DND-41 (cell line): ENCODE data around the gene PTPRN2.

Experiments
- ATAC-seq: fragments of 200-7000 bp; cut with Tn5 transposase; 3 replicates; pipeline ENCODE4 v1.9.1; 2021; ENCODE audit warnings: low read depth; ENCODE audit not compliant: insufficient read depth
- DNase-seq: peaks from one replicate; pipeline ENCODE4 v3.0.0-alpha.2; 2020
- H2AFZ ChIP-seq: 2 replicates; pipeline ENCODE4 v1.6.0; 2012; ENCODE audit warnings: low read depth, low read length
- H3K27ac ChIP-seq: 2 replicates; pipeline ENCODE4 v1.5.1; 2012; ENCODE audit warnings: low read length, inconsistent platforms
- H3K27me3 ChIP-seq: fragments of 200-600 bp; sonication (generic); 2 replicates; pipeline ENCODE4 v1.6.0; 2012; ENCODE audit warnings: low read length, mild to moderate bottlenecking, inconsistent platforms; ENCODE audit not compliant: insufficient read depth, poor library complexity
- H3K36me3 ChIP-seq: 2 replicates; pipeline ENCODE4 v1.5.1; 2012; ENCODE audit warnings: low read length, inconsistent platforms; ENCODE audit not compliant: insufficient read depth
- H3K4me1 ChIP-seq: 2 replicates; pipeline ENCODE4 v1.5.1; 2012; ENCODE audit warnings: mild to moderate bottlenecking, low read length; ENCODE audit not compliant: insufficient read depth
- H3K4me2 ChIP-seq: 2 replicates; pipeline ENCODE4 v1.6.0; 2012; ENCODE audit warnings: mild to moderate bottlenecking, moderate library complexity, low read length, inconsistent platforms; ENCODE audit not compliant: insufficient read depth
- H3K4me3 ChIP-seq, 2 experiments: fragments of 200-600 bp in 1 of 2; shearing (Covaris generic) in 1 of 2; 2 replicates each; pipeline ENCODE4 v1.5.1; 2012 to 2016; ENCODE audit warnings: inconsistent platforms in 2 of 2, low read length in 2 of 2, mild to moderate bottlenecking in 2 of 2, low read depth in 1 of 2, moderate library complexity in 1 of 2
- H3K79me2 ChIP-seq: 2 replicates; pipeline ENCODE4 v1.6.0; 2012; ENCODE audit warnings: low read length, inconsistent platforms; ENCODE audit not compliant: insufficient read depth
- H3K9ac ChIP-seq: 2 replicates; pipeline ENCODE4 v1.6.0; 2012; ENCODE audit warnings: low read depth, mild to moderate bottlenecking, inconsistent platforms, low read length, moderate library complexity
- H3K9me3 ChIP-seq: 2 replicates; pipeline ENCODE4 v1.5.1; 2012; ENCODE audit warnings: low read length, moderate library complexity, mild to moderate bottlenecking, inconsistent platforms; ENCODE audit not compliant: insufficient read depth, severe bottlenecking
- H4K20me1 ChIP-seq: 2 replicates; pipeline ENCODE4 v1.6.0; 2012; ENCODE audit warnings: low read length; ENCODE audit not compliant: insufficient read depth
- EZH2 ChIP-seq: IDR thresholded peaks from 3 replicates; pipeline ENCODE4 v1.6.1; 2012; ENCODE audit warnings: borderline replicate concordance, low read depth, mild to moderate bottlenecking, moderate library complexity, low read length, inconsistent platforms; ENCODE audit not compliant: severe bottlenecking
- TF ChIP-seq, protein P1 (sequence below): IDR thresholded peaks from 2 replicates; pipeline ENCODE4 v1.5.1; 2012; ENCODE audit warnings: borderline replicate concordance, low read length, moderate library complexity, mild to moderate bottlenecking; ENCODE audit not compliant: poor library complexity, severe bottlenecking; ENCODE audit errors: extremely low read depth

The PTPRN2 gene

DNA sequence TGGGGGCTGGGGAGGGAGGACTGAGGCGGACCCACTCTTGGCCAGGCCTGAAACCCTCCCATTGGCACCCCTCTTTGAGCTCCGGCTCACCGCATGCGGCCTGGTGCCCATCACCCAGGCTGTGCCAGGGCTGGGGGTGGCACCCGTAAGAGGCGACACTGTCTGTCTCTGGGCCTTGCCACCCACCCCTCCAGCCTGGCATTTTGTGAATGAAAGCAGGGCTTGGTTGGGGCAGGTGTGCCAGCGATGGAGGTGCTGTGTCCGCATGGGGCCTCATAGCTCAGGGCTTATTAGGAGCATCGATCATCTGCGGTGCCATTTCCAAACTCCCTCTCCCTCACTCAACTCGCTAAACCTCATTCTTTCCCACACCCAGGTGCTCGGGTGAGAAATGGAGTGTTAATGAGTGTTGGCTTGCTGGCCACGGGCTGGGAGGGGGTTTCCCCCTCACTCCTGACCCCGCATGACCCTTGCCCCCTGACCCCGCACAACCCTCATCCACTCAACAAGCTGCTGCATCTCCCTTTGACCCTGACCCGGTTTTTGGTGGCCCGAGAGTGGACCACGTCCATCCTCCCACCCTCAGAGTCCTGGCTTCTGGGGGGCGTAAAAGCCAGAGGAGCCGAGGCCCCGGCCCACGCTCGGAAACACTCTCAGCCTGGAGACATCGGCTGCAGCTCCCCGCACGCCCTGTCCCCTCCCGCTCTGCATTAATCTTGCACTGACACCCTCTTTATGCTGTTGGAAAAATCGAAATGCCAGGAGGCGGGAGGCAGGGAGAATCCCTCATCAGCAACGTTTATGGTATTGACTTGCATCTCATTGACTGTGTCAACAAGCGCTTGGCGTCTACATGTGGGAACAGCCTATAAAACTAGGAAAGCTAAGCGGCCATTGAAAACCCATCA, 1089.6 kb downstream of the PTPRN2 start:
- ATAC-seq, result no peak
- H3K36me3 ChIP-seq, result no peaks in the 10 kb centered on the region
- H2AFZ ChIP-seq, result no peak overlapping the region
- H3K9me3 ChIP-seq, result no peaks in the 10 kb centered on the region
- no peak overlapping the region for H3K4me2 ChIP-seq
- H3K27ac ChIP-seq, result no peak overlapping the region
- DNase-seq, result no peak
- no peaks in the 10 kb centered on the region for H4K20me1 ChIP-seq
- H3K27me3 ChIP-seq, result no peaks in the 10 kb centered on the region
- TF ChIP-seq, protein P1, sequence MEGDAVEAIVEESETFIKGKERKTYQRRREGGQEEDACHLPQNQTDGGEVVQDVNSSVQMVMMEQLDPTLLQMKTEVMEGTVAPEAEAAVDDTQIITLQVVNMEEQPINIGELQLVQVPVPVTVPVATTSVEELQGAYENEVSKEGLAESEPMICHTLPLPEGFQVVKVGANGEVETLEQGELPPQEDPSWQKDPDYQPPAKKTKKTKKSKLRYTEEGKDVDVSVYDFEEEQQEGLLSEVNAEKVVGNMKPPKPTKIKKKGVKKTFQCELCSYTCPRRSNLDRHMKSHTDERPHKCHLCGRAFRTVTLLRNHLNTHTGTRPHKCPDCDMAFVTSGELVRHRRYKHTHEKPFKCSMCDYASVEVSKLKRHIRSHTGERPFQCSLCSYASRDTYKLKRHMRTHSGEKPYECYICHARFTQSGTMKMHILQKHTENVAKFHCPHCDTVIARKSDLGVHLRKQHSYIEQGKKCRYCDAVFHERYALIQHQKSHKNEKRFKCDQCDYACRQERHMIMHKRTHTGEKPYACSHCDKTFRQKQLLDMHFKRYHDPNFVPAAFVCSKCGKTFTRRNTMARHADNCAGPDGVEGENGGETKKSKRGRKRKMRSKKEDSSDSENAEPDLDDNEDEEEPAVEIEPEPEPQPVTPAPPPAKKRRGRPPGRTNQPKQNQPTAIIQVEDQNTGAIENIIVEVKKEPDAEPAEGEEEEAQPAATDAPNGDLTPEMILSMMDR, result no peak
- no peak for TF ChIP-seq EZH2
- no peaks in the 10 kb centered on the region for H3K79me2 ChIP-seq
- H3K4me1 ChIP-seq, result peaks cover 5% of the 10 kb centered on the region; the same call in 1 of the 2 replicates
- H3K4me3 ChIP-seq, result no peak overlapping the region
- no peak overlapping the region for H3K9ac ChIP-seq

DNA sequence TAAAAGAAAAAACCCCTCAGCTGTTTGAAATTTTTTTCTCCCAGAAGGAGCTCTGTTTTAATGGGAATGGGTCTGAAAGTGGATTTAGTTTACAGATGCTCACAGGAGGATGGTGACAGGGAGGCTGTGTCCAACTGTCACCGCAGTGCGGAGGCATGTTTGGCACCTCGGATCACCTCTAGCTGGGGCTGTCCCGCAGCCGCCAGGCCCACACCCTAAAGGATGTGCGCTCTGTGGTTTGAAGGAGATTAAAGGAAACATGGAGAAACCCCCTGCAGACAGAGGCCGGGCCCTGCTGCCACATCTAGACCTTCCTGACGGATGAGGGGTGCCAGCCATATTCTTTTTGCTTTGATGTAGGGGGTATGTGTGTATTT, 1090.3 kb downstream of the PTPRN2 start:
- H3K9ac ChIP-seq, result no peak overlapping the region
- ATAC-seq, result no peak
- no peak for TF ChIP-seq EZH2
- TF ChIP-seq, protein P1, result no peak
- H3K4me2 ChIP-seq, result no peak overlapping the region
- no peak overlapping the region for H3K4me3 ChIP-seq
- H3K9me3 ChIP-seq, result no peaks in the 10 kb centered on the region
- no peak for DNase-seq
- no peaks in the 10 kb centered on the region for H3K27me3 ChIP-seq
- H3K27ac ChIP-seq, result no peak overlapping the region
- no peaks in the 10 kb centered on the region for H3K4me1 ChIP-seq
- no peak overlapping the region for H2AFZ ChIP-seq
- H3K36me3 ChIP-seq, result no peaks in the 10 kb centered on the region
- no peaks in the 10 kb centered on the region for H4K20me1 ChIP-seq
- H3K79me2 ChIP-seq, result no peaks in the 10 kb centered on the region

DNA sequence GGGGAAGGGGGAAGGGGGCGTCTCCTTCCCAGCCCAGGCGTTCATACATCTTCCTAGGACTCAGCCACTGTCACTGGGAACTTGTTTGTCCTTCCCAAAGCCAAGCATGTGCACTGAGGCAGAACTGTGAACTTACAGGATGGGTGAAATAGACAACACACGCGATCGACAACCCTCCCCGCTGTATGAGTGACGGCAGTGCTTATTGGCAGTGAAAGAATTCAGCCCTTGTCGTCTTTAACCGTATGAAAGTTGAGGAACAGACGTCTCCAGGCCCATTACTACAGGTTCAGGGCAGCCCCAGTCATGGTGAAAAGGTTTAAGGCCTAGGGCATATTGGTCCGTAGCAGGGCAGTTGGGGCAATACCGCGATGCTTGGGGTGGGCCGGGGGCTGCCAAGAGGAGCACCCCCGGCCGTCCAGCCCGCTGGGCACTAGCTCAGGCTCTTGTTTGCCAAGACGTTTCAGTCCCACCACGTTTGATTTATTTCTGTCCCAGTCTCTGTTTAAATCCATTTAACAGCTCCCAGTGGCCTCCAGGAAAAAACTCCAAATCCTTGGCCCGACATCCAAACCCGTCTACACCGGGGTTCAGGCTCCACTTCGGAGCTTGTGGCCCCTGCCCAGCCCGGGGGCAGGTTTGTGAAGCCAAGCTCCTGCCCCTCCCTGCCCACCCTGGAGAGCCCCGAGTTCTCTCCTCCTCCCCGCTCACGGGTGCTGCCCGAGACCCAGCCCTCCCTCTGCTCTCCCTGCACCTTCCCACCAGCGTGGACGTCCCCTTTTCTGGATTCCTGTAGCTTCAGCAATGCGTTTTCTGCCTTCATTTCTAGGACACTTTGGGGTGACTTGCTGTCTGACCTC, 1091.0 kb downstream of the PTPRN2 start:
- H3K27ac ChIP-seq, result no peak overlapping the region
- no peaks in the 10 kb centered on the region for H3K27me3 ChIP-seq
- H3K9me3 ChIP-seq, result no peaks in the 10 kb centered on the region
- no peak overlapping the region for H3K9ac ChIP-seq
- no peaks in the 10 kb centered on the region for H3K79me2 ChIP-seq
- H3K4me3 ChIP-seq, result no peak overlapping the region
- DNase-seq (no peak), ATAC-seq (no peak)
- H4K20me1 ChIP-seq, result no peaks in the 10 kb centered on the region
- no peak overlapping the region for H2AFZ ChIP-seq
- H3K4me1 ChIP-seq, result no peaks in the 10 kb centered on the region
- no peak overlapping the region for H3K4me2 ChIP-seq
- TF ChIP-seq, protein P1, result no peak
- H3K36me3 ChIP-seq, result no peaks in the 10 kb centered on the region
